CD4-positive, alpha-beta T cell treated with Interleukin-17A for 1 hour (primary cell): ENCODE data around the gene PDE7B.
"Not testable (repeated sequence)": the region's sequence is repeated elsewhere in the genome, so short reads cannot be mapped to it uniquely, and the experiment has no call there.

Experiments
- DNase-seq: peaks from one replicate; pipeline ENCODE4 v3.0.0-alpha.2; 2020

The PDE7B gene

GRCh38 chr6:135850882-135851281 lies 619 bp upstream of the PDE7B start:
- no peak for DNase-seq

- no peak for DNase-seq
Observed at GRCh38 chr6:135852746-135853145, 1.2 kb downstream of the PDE7B start.

GRCh38 chr6:135853227-135853626 lies 1.7 kb downstream of the PDE7B start:
- DNase-seq = no peak

- no peak for DNase-seq
Observed at GRCh38 chr6:135853986-135854385, 2.5 kb downstream of the PDE7B start.

- DNase-seq = no peak
Observed at GRCh38 chr6:135854799-135855198, 3.3 kb downstream of the PDE7B start.

- DNase-seq = no peak
Observed at GRCh38 chr6:135858931-135859330, 7.4 kb downstream of the PDE7B start.

GRCh38 chr6:135860361-135860760 lies 8.9 kb downstream of the PDE7B start:
- DNase-seq = no peak

- no peak for DNase-seq
Observed at GRCh38 chr6:135861189-135861588, 9.7 kb downstream of the PDE7B start.

GRCh38 chr6:135864929-135865328 lies 13.4 kb downstream of the PDE7B start:
- DNase-seq = not testable (repeated sequence)

- DNase-seq = no peak
Observed at GRCh38 chr6:135866445-135867123, 15.1 kb downstream of the PDE7B start.

- no peak for DNase-seq
Observed at GRCh38 chr6:135867332-135867731, 15.8 kb downstream of the PDE7B start.

GRCh38 chr6:135869857-135870256 lies 18.4 kb downstream of the PDE7B start:
- no peak for DNase-seq

- no peak for DNase-seq
Observed at GRCh38 chr6:135870722-135871121, 19.2 kb downstream of the PDE7B start.

GRCh38 chr6:135871296-135871695 lies 19.8 kb downstream of the PDE7B start:
- no peak for DNase-seq

GRCh38 chr6:135871878-135872277 lies 20.4 kb downstream of the PDE7B start:
- DNase-seq = no peak

- DNase-seq = no peak
Observed at GRCh38 chr6:135875446-135875845, 23.9 kb downstream of the PDE7B start.

GRCh38 chr6:135876058-135876457 lies 24.6 kb downstream of the PDE7B start:
- no peak for DNase-seq

GRCh38 chr6:135877666-135878065 lies 26.2 kb downstream of the PDE7B start:
- DNase-seq = no peak

- DNase-seq = peak; percentile 75
Observed at GRCh38 chr6:135880066-135880972, 28.8 kb downstream of the PDE7B start.

GRCh38 chr6:135883045-135883444 lies 31.5 kb downstream of the PDE7B start:
- DNase-seq = no peak

GRCh38 chr6:135883536-135883935 lies 32.0 kb downstream of the PDE7B start:
- DNase-seq = no peak

- DNase-seq = no peak
Observed at GRCh38 chr6:135884136-135884535, 32.6 kb downstream of the PDE7B start.

GRCh38 chr6:135887069-135887468 lies 35.6 kb downstream of the PDE7B start:
- DNase-seq = no peak

GRCh38 chr6:135888818-135889217 lies 37.3 kb downstream of the PDE7B start:
- no peak for DNase-seq
